GM21360 (cell line): ENCODE data around the gene KLHDC3.
"Not testable (repeated sequence)": the region's sequence is repeated elsewhere in the genome, so short reads cannot be mapped to it uniquely, and the experiment has no call there.

Experiments
- ATAC-seq: cut with Tn5 transposase; IDR thresholded peaks from one replicate; pipeline ENCODE4 v1.9.1; 2021; ENCODE audit warnings: mild to moderate bottlenecking, moderate library complexity; ENCODE audit not compliant: unreplicated experiment

Gene KLHDC3

DNA sequence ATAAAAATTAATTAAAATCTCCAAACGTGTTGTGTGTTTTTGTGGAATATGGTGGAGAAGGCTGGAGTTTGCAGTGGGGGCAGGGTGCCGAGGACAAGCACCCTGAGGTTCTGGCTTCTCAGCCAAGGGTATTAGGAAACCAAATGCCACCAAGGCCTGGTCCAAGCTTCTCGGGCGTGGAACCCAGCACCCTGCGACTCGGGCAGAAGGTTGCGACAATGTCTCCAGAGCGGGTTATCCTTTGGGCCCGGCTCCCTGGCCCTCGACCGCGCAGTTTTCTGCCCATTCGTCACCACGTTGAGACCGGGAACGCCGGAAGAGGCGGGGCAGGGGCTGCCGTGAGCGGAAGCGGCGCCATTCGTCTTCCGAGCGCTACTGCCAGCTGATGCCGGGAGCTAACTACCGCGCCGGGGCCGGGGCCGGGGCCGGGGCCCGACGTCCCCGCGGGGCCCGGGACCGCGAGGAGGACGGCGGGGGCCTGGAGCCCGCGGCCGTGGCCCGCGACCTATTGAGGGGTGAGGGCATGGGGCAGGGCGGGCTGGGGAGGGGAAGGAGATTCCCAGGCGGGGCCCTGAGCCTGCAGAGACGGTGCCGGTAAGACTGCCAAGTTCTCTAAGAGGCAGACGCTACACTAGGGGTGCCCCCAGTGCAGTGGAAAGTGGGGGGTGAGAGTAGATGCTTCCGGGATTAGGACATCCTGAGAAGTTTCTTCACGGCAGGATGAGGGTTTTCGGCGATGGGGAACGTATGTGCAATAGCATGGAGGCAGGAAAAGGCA, 7.4 kb downstream of the KLHDC3 start, which contains the start of gene RRP36:
Gene RRP36 (plus strand): TSS at position 354 of the 778 bp plus-strand sequence. CDS start 32 bp downstream, at position 386.
- no peak for ATAC-seq

DNA sequence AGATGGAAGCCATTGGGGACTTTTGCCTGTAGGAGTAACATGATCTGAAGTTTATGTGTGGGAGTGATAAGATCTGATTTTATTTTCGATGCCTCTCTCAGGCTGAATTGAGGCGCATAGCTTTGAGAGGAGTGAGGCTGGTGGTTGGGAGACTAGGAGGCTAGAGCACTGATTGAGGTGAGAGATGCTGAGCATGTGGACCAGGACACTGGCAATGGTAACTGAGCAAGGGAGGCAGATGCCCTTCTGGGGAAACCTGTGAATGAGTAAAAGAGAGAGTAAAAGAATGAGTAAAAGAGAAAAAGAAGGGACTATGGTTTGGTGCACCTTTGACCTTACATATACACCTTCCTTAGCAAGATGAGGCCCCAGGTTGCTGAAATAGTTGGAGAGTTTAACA, 10.4 kb downstream of the KLHDC3 start:
- ATAC-seq, result no peak

DNA sequence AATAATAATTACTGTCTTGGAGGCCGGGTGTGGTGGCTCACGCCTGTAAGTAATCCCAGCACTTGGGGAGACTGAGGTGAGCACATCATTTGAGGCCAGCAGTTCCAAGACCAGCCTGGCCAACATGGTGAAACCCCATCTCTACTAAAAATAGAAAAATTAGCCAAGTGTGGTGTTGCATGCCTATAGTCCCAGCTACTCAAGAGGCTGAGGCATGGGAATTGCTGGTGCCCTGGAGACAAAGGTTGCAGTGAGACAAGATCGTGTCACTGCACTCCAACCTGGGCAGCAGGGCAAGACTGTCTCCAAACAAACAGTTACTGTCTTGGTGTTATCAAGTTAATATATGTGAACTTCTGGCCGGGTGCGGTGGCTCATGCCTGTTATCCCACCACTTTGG, 12.3 kb downstream of the KLHDC3 start:
- ATAC-seq, result no peak

- ATAC-seq, result no peak
Measured at GRCh38 chr6:43029120-43029519, 15.1 kb downstream of the KLHDC3 start.

GRCh38 chr6:43032326-43032725, 18.3 kb downstream of the KLHDC3 start:
- ATAC-seq, result no peak

DNA sequence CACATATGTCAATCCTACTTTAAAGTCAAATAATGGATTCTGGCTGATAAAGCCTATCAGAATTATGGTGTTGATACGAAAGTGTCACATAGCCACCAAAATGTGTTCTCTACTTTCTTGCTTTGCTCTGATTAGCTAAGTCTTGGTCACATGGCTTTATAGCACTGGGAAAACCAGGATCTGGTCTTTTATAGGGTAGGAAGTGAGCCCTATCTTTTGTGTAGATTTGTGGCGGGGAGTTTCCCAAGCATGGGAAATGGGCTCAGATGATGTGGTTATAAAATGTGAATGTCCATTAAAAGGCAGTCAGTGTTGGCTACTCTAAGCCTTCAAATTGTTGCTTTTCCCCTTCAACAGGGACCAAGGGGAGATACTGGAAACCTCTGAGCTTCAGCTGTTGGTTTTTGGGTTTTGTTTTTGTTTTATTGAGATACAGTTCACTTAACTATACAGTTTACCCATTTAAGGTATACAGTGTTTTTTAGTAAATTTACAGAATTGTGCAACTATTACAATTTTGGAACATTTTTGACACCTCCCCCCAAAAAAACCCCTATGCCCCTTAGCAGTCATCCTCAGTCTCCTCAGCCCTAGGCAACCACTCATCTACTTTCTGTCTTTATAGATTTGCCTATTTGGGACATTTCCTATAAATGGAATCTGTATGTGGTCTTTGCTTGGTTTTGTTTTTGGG, 19.6 kb downstream of the KLHDC3 start:
- no peak for ATAC-seq

- no peak for ATAC-seq
Measured at GRCh38 chr6:43034190-43034525, 20.1 kb downstream of the KLHDC3 start.

DNA sequence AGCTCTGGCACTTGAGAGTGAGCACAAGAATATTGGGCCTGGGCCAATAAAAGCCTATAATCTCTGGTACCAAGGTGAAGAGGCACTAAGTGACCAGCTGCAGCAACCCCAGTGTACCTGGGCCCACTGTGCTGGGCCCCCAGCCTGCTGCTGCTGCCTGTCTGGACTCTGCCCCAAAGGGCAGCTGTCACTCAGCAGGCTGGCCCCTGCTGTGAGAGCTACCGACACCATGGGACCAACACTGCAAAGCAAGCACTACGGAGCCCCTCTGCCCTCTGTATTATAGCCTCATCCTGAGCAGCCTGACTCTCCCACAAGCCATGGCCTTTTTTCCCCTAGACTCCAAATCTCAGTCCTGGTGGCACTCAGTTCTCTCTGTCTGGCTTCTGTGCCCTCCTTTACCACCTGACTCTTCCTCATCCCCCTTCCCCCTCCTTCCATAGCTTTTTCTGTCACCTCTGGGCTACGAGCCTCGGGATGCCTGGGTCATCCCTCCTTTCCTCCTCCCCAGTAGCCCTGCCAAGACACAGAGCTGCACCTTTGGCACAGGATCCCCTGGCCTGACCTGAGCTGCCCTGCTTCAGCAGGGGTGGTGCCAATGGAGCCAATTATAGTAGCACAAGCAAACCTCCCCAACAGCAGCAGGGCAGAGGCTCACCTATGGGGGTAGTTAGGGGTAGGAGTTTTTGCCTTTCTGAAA, 21.6 kb downstream of the KLHDC3 start:
- ATAC-seq, result no peak

- no peak for ATAC-seq
Measured at GRCh38 chr6:43036712-43037111, 22.7 kb downstream of the KLHDC3 start.

GRCh38 chr6:43037197-43037596, 23.1 kb downstream of the KLHDC3 start:
- no peak for ATAC-seq

GRCh38 chr6:43037706-43038105, 23.7 kb downstream of the KLHDC3 start:
- no peak for ATAC-seq

DNA sequence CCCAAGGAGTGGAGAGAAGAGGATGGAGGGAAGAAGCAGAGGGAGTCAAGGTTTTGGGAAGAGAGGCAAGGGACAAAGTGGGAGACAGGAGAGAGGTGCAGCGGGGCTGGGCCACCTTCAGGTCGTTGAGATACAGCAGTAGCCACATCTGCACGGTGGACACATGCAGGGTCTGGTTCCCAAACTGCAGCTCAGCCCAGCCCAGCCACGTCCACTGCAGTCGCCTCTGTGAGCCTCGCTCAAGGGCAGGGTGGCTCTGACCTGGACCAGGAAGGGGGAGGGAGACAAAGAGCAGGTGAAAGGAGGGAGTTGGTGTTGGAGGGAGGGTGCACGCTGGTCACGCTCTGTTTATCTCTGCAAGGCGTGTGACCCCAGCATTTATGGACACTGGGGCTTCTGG, 24.7 kb downstream of the KLHDC3 start:
- ATAC-seq, result no peak

DNA sequence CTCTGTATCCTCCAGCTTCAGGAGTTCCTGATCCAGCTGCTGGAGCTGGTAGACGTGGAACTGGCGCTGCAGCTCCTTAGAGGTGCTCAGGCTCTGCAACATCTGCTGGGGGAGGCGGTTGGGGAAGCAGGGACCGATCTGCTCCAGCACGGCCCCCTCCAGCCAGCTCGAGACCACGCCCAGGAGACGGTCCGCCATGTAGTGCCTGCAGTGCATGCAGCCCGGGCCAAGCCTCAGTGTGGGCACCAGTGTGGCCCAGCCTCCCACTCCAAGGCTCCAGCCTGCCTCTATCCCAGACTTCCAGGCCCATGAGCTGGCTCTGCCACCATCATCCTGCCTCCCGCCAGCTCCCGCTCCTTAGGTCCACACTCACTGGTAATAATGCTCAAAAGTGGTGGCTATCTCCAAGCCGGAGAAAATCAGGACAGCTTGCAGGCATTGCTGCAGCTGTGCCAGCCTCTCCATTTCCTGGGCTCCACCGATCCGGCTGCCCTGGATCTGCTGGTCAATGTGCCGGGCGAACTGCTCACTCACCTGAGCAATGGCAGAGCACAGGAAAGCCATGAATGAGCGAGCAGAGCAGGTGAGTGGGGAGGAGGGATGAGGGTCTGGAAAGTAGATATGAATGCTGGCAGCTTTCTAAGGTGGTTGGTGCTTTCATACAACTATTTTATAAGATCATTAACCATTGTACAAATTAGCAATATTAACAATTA, 26.7 kb downstream of the KLHDC3 start:
- no peak for ATAC-seq

GRCh38 chr6:43041475-43041874, 27.4 kb downstream of the KLHDC3 start:
- ATAC-seq, result not testable (repeated sequence)

DNA sequence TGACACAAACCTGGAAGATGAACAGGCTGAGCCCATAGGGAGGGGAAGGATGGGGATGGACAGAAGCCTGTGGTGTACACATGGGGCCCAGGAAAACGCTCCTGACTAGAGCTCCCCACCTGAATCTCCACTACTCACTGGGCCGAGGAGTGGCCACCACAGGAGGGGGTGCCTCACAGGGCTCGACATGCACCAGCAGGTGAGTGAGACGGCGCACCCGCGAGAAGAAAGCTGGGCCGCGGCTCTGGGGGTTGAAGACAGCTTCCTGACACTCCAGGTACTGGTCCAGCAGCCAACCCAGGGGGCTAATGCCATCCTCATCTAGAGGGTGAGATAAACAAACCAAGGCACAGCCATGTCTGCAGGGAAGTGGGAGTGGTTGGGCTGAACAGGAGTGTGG, 29.3 kb downstream of the KLHDC3 start:
- ATAC-seq, result no peak

GRCh38 chr6:43045371-43045930, 31.4 kb downstream of the KLHDC3 start:
- ATAC-seq, result no peak

GRCh38 chr6:43047998-43048397, 33.9 kb downstream of the KLHDC3 start:
- ATAC-seq, result no peak

DNA sequence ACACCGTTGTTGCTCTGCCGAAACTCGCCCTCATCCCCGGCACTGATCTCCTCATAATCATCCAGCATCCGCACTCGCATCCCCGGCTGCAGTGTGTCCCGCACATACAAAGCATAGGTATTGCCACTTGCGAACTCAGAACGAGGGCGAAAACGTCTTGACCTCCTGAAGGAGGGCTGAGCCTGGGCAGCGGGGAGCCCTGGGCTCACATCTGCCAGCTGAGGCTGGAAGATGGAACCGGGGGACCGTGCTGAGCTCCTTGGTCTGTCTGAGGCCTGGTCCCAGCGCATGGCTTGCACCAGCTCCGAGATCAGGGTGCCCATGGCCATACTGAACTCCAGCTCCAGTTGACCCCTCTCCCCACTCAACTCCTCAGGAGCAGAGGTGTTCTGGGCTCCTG, 36.9 kb downstream of the KLHDC3 start:
- ATAC-seq, result no peak

- ATAC-seq, result no peak
Measured at GRCh38 chr6:43052225-43052841, 38.3 kb downstream of the KLHDC3 start.

DNA sequence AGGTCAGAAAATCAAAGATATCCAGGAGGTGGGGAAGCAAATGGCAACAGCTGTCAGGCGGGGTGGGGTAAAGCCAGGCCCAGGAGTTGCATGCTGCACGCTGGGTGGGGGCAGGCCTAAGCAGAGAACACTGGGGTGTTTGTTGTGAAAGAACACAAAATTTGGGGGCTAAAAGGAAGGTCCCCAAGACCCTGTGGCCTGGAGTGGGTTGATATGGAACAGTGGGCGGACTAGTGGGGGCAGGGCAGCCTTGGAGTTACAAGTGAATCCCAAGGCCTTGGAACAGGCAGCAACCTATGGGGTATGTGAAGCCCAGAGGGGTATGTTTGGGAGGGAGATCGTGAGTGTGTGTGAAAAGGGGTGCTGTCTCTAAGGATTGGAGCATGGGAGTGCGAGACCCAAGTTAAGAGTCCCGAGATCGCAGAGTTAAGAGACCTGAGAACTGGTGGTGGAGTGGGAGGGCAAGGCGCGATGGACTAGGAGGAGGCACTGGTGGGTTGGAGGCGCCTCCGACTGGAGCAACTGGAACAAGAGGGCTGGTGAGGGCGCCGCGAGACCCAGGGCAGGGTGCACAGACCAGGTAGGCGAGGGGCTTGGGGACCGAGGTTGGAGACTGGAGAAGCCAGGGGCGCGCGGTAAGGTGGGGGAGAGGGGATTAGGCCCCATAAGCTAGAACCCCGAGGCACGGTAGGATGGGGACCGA, 38.9 kb downstream of the KLHDC3 start:
- peak; percentile 16 for ATAC-seq
